ENCODE data around the gene ERICH6B. TPM values are rescaled to one million over a fixed set of nuclear protein-coding genes. Genes with fewer than 3 reads are reported as not detected.
A peak's percentile ranks its signal among the peaks of the same experiment; 100 is the strongest.

The ERICH6B gene
- total RNA-seq, 1 experiment from 2014 or later, result not detected

- no peak for DNase-seq (ENCODE audit: low spot score)
These were observed 73.1 kb downstream of the ERICH6B start for GRCh38 chr13:45542391-45542790.

GRCh38 chr13:45541806-45542205 is 73.7 kb downstream of the ERICH6B start:
- no peak for DNase-seq (ENCODE audit: low spot score)

- DNase-seq (ENCODE audit: low spot score), result no peak
These were observed 74.7 kb downstream of the ERICH6B start for GRCh38 chr13:45540864-45541263.

GRCh38 chr13:45540195-45540594 is 75.3 kb downstream of the ERICH6B start:
- no peak for DNase-seq (ENCODE audit: low spot score)

GRCh38 chr13:45538382-45538781 is 77.2 kb downstream of the ERICH6B start:
- no peak for DNase-seq (ENCODE audit: low spot score)

DNA sequence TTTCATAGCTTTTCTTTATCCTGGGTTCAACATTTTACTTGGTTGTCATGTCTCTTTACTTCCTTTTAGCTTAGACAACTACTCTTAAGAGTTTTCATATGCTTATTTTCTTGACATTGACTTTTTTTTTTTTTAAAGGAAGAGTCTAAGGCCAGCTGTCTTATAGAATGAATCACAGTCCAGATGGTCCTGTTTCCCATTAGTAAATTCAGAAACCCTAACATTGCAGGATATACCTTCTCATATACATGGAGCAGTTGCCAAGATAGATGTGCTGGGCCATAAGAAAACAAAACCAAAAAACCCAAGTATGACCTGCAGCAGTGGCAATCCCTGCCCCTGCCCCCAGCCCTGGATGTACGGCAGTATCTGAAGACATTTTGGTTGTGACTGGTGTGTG is 78.0 kb downstream of the ERICH6B start:
- no peak for DNase-seq (ENCODE audit: low spot score)

- DNase-seq (ENCODE audit: low spot score), result no peak
These were observed 79.3 kb downstream of the ERICH6B start for GRCh38 chr13:45536224-45536623.

DNA sequence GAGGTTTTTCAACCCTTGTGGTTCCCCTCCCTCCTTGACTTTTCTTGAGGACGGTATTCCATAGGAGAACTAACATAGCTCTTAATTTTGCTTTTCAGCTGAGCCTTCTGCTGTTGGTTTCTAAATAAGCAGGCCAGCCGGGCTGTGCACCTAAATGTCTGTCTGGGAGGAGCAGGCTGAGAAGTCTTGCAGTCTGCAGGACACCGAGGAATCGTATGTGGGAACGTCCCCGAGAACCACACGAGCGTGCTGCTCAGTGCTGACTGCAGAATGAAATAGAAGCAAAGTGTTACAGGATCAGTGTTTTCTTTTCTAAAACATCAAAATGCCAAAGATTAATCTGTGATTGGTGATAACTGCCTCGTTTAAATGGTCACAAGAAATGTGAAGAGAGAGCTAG is 80.9 kb downstream of the ERICH6B start:
- DNase-seq (ENCODE audit: low spot score), result no peak

- no peak for DNase-seq (ENCODE audit: low spot score)
These were observed 85.8 kb downstream of the ERICH6B start for GRCh38 chr13:45529758-45530157.

GRCh38 chr13:45527699-45528462 is 87.7 kb downstream of the ERICH6B start:
- peak; percentile 3 for DNase-seq (ENCODE audit: low spot score)

- no peak for DNase-seq (ENCODE audit: low spot score)
These were observed 93.0 kb downstream of the ERICH6B start for GRCh38 chr13:45522571-45522970.

GRCh38 chr13:45521297-45521696 is 94.2 kb downstream of the ERICH6B start:
- DNase-seq (ENCODE audit: low spot score), result no peak

DNA sequence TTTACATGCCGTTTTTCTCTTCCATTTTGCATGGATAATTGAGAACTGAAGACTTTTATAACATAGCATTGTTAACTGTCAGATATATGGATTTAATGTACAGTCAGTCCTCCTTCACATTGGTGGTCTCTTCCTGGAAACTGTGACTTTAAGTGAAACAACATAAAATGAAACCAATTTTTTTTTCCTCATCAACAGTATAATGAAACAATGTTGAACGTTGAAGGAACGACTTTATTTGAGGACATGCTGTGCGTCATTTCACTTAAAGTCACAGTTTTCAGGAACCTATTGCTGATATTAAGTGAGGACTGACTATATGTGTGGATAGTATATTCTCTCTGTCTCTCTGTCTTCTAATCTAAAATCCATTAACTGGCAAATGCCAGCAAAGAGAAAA is 96.0 kb downstream of the ERICH6B start:
- no peak for DNase-seq (ENCODE audit: low spot score)

GRCh38 chr13:45518525-45519245 is 96.9 kb downstream of the ERICH6B start:
- DNase-seq (ENCODE audit: low spot score), result no peak

DNA sequence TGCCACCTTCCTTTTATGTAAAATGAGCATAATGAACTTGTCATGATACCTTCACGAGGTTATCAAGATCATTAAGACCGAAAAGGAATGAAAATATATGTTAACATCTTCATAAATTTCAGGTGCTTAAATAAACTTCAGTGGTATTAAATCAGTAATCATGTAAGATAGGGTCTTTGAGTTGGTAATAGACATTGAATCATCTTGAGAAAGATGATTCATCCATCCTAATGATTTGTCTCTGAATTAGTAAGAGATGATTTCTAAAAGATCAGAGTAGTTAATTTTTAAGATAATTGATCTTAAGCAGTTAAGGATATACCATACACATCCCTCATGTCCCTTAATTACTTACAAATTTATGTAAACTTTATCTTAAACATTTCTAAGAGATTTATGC is 98.8 kb downstream of the ERICH6B start:
- DNase-seq (ENCODE audit: low spot score), result no peak

GRCh38 chr13:45512098-45512496 is 103.4 kb downstream of the ERICH6B start:
- peak; percentile 43 for DNase-seq (ENCODE audit: low spot score)

DNA sequence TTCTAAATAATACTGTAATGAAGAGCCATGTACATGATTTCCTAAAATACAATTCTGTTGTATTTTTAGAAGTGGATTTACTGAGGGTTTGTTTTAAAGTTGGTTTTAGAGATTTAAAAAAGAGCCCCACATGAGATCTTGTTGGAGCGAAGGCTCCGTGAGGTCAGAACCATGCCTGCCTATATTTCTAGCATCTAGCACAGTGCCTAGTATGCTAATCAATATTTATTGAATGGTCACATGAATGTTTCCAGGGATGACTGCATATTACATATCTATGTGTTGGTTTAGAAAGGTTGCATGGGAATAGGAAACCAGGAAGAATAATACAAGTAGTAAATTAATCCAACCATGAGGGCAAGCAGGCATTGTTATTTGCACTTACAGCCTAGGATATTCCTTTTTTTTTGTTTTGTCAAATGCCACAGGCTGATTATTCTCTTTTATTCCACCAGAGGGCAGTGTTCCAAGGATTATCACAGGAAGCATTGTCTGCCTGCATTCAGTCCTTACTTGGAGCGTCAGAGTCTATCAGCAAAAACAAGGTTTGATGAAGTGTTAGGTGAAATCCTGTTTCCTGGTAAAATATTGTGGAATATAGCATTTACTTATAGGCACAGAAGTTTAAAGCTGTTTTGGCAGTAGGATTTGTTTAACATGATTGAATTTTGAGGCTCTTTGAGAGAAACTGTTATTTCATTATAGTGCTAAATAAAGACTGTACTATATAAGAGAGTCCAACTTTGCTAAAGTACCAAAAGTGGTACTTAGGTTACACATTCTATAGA is 104.0 kb downstream of the ERICH6B start:
- peak; percentile 60 for DNase-seq (ENCODE audit: low spot score)

DNA sequence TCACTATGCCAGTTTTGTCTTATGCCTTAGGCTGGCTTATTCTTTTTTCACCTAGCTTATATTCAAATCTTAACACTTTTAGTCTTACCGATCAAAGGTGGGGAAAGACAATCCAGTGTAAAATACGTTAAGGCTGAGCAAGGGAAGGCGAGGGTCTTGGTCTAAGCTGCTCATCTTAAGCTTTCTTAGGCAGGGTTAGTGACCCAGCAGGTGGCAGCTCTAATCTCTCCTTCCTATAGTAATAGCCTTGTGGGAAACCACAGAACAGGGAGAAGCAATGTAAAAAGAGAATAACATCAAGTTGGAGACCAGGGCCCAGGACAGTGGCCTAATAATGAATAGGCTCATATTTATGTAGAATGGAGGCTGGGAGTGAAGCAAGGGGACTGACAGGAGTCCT is 104.9 kb downstream of the ERICH6B start:
- DNase-seq (ENCODE audit: low spot score), result no peak

GRCh38 chr13:45508776-45509175 is 106.8 kb downstream of the ERICH6B start:
- DNase-seq (ENCODE audit: low spot score), result no peak

DNA sequence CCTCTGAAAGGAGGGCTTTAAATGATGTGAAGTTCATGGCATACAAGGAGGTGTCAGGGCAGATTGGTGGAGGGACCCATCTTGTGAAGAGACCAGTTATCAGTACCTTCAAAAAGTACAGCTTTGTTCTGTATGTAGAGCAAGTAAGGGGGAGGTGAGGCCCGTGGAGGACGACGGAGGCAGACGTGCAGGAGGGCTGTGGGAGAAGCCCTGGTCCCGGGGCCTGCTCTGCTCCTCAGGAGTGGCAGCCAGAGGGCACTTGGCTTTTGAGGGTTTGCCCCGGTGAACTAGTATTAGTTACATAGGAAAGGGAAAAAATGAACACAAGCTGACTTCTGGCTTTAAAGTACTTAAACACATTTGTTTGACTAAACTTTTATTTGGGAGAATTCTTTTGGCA is 108.7 kb downstream of the ERICH6B start:
- no peak for DNase-seq (ENCODE audit: low spot score)

- DNase-seq (ENCODE audit: low spot score), result no peak
These were observed 111.9 kb downstream of the ERICH6B start for GRCh38 chr13:45503658-45504057.

- DNase-seq (ENCODE audit: low spot score), result no peak
These were observed 114.4 kb downstream of the ERICH6B start for GRCh38 chr13:45501175-45501526.
